GM19397 (cell line): ENCODE measurements around the gene MGAT5B.

Source experiments
- ATAC-seq: cut with Tn5 transposase; IDR thresholded peaks from one replicate; pipeline ENCODE4 v1.9.1; 2021; ENCODE audit warnings: mild to moderate bottlenecking, moderate library complexity; ENCODE audit not compliant: unreplicated experiment

Gene MGAT5B

DNA sequence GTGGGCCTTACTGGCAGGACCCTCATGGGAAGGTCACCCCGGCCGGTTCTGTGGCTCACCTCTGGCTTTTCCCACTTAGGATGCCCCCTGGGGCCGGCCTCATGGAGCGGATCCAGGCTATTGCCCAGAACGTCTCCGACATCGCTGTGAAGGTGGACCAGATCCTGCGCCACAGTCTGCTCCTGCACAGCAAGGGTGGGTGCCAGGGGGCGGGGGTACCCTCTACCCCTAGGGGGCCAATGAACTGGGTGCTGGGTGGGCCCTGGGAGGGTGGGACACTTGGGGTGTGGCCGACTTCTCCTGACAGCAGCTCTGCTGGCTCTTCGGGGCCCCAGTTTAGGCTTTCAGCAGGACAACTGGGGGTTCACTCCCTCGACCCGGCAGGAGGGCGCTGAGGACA is 34.3 kb downstream of the MGAT5B start:
- no peak for ATAC-seq

DNA sequence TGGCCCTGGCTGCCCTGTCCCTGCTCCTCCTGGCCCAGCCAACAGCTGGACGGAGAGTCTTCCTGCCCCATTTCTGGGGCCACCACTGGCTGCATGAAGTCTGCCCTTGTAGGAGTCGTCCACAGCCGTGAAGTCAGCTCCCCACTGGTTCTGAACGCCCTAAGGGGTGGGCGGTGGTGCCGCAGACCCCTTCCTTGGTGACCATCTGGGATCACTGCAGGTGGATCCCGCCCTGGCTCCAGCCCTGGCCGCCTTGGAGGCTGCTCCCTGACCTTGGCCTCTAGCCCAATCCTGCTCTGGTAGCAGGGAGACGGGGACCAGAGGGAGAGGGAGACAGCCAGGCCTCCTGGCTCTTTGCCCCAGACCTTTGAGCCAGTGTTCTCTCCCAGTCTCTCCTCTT is 35.4 kb downstream of the MGAT5B start:
- no peak for ATAC-seq

DNA sequence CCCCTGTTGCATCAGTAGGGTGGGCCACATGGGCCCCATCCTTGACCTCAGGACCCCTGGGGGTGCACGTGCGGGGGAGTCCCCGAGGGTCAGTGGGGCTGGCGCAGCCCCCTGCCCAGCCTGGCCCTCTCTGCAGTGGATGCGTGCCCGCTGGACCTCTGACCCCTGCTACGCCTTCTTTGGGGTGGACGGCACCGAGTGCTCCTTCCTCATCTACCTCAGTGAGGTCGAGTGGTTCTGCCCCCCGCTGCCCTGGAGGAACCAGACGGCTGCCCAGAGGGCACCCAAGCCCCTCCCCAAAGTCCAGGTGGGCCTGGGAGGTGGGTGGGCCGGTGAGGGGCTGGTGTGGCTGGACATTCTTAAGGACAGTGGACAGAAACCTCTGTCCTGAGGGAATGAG is 35.9 kb downstream of the MGAT5B start:
- no peak for ATAC-seq

DNA sequence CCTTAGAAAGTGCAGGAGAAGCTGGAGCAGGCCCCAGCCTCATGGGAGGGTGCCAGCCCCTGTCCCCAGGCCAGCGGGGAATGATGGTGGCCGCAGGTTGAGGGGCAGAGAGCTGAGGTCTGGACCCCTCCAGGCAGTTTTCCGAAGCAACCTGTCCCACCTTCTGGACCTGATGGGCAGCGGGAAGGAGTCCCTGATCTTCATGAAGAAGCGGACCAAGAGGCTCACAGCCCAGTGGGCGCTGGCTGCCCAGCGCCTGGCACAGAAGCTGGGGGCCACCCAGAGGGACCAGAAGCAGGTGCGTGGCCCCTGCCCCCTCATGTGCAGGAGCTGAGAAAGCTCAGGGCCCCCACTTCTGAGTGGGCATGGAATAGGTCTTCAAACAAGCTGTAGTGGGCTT is 36.8 kb downstream of the MGAT5B start:
- no peak for ATAC-seq

DNA sequence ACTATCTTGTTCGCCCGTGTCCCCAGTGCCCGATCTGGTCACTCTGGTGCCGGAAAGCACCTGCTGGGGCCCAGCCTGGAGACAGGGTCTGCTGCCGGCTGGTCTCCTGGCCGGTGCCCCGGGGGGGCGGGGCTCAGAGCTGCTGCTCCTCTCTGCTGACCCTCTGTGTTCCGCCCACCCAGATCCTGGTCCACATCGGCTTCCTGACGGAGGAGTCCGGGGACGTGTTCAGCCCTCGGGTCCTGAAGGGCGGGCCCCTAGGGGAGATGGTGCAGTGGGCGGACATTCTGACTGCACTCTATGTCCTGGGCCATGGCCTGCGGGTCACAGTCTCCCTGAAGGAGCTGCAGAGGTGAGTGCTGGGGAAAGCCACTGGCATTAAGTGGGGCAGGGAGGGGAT is 37.6 kb downstream of the MGAT5B start:
- ATAC-seq = no peak

DNA sequence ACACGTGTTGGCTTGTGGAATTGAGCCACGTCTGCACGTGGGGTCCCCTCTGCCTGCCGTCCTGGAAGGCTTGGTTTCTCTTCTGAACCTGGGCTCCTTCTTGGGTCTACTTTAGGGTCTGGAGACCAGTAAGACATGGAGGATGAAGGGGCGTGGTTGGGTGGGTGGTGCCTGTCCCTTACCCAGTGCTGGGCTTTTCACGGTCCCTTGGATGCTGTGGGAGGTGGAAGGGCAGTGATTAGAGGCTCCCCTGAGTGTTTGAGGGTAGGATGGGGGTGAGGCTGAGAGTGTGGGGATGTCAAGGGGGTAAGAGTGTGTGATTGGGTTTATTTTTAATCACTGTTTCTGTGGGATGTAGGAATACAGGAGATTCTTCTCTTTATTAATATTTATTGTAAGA is 38.3 kb downstream of the MGAT5B start:
- no peak for ATAC-seq

DNA sequence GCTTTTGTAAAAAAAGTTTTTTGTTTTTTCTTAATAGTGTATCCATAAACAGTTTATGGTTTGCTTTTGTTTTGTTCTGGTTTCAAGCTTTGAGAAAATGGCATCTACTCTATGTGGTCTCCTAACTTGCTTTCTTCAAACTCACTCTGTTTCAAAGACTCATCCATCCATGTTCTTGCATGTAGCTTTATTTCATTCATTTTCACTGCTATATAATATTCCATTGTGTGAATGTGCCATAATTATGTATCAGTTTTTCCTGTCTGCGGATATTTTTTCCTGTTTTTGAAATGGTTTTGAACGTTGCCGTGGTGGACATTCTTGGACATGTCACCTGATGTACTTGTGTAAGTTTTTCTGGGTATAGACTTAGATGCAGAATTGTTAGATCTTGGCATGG is 39.1 kb downstream of the MGAT5B start:
- ATAC-seq = no peak

DNA sequence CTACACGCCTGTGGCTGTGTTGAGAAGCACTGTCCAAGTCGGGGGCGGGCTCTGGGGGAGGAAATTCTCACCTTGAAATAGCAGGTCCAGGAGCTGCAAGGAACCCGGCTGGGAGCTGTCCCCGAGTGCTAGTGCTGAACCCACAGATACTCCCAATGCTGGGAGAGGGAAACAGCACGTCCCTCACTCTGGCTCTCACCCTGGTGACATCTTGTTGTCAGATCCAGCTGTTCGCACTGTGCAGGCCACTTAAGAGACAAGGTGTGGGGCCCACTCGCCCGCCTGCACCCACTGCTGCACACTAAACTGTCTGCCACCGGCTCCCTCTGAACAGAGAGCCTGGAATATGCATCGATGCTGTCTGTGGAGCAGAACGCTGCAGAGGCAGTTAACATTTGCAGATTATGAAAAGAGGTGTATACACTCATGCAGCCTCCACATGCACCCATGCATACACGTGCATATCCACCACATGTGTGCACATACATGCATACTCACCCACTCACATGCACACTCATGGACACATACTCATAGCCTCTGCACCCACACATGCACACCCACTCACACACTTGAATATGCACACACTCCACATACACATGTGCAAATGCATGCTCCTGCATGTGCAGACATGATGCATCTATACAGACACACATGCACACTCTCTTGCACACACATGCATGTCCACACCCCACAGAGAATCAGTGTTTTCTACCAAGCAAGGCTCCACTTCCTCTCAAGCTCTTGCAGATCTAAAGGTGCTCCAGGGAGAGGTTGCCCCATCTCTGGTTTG is 42.0 kb downstream of the MGAT5B start:
- ATAC-seq = no peak

DNA sequence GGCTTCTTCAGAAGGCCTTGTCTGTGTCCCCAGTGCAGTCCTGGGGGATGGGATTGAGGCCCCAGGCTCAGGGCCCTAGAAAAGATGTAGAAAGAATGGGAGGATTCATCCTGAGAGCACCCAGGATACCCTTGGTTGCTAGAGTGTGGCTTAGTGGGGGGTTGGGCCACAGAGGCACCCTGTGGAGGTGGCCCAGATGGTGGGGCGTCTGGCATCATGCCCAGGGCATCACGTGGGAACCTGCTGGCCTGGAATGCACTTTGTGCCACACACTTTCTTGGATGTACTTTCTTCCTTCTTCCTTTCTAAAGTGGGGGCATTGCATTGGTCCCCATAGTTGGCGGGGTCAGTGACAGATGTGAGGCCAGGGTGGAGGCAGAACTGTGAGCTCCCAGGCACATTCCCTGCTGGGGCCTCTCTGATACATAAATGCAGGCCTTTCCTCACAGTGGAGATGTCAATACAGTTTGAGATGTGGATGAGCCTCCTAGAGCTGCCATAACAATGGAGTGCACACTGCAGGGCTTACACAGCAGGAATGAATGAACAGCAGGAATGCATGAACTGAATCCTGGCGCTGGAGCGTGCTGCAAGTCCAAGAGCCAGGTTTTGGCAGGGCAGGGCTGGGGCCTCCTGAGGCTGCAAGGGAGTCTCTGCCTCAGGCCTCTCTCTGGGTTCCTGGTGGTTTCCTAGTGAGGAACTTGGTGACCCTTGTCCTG is 43.3 kb downstream of the MGAT5B start:
- ATAC-seq = no peak

DNA sequence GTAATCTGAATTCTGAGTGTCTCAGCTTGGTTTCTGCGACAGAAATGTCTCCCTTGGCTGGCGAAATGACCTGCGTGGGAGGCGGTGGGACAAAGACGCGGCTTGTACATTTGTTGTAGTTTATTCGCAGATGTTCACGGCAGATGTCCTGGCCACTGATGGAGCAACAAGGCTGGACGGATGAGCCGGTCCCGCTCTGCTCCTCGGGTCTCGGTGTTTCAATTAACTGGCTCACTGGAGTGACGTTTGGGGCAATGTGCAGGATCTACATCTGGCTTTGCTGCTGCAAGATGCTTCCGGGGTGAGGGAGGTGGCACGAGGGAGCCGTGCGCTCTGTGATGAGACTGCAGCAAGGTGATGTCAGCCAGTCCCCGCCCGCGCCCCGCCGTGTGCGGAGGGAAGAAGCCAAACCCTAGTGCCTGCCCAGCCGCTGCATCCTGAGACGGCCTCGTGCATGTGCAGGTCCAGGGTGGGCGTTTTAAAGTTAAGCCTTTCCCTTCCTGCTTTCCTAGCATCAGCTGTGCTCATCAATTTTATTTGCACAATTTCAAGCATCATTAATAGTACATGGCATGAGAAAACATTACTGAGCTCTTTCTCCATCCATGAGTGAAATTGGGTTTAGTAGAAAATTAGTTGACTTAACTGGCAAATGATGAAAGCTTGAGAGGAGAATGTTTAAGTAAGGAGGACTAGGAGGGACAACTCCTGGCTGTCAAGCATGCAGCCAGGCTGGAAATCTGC is 44.4 kb downstream of the MGAT5B start:
- ATAC-seq = no peak

DNA sequence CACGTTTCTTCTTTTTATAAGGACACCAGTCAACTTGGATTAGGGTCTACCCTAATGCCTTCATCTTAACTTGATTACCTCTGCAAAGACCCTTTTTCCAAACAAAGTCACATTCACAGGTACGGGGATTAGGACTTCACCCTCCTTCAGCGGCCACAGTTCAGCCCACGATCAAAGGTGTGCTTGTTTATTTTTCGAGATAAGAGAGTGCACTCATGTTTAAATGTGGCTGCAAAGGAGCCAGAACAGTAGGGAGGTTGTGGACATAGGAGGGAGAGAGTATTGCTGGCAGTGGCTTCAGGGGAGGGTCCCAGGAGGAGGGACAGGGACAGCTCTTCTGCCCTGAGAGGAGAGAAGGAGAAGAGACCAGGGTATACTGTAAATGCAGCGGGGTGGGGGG is 46.7 kb downstream of the MGAT5B start:
- no peak for ATAC-seq

DNA sequence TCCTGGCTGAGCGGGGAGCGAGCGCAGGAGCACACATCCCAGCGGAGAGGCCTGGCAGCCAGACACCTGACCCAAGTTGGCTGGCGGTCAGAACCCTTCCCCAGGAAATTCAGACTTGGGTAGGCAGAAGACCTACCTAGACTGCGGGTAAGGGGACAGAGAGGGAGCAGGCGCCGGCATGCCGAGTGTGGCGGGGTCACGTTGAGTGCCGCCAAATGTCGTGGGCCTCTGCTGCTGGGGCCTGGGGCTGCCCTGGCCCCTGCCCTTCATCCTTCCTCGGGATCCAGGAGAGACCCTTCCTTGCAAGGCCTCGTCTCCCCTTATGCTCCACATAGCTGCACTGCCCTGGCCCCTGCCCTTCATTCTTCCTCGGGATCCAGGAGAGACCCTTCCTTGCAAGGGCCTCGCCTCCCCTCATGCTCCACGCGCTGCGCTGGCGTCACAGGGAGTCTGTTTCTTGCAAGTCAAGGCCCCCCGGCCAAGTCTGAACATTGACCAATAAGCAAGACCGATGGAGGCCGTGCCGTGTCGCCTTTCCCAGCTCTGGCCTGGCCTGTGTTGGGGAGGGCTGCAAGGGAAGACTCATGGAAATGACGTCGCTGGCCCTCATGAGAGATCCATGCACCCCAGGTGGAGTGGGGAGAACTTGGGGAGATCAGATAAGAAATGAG is 47.8 kb downstream of the MGAT5B start:
- ATAC-seq = no peak

DNA sequence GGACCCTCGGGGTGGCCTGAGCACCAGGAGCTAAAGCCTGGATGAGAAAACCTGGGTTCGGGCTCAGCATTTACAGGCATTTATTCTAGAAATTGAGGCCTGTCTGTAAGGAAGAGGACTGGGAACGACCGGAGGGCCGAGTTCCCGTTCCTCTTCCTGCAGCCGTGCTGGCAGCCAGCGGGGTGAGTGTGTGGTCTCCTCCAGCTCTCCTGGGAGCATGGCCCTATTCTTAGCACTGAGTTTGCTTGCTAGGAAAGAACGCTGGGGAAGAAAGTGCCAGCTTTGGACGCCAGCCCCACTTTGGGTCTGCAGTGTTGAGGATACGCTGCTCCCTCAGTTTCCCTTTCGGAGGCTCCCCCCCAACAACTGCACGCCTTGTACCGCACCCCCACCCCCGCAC is 49.6 kb downstream of the MGAT5B start:
- ATAC-seq = no peak

DNA sequence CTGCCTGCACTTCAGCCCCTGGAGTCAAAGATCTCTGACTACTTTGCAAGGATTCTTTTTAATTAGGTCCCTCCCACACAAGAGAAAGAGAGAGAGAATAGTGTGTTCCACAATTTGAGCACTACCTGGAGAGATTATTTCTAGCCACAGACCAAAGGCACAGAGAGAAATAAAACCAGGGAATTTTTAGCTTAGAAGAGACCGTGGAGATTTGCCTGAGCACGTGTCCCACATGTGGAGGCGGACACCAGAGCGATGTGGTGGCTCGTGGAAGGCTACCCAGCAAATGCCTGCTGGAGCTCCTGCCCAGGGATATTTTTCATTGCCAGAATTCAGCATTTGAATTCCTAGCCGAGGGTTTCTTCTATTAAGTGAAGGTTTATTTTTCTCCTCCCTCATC is 50.6 kb downstream of the MGAT5B start:
- ATAC-seq = no peak

DNA sequence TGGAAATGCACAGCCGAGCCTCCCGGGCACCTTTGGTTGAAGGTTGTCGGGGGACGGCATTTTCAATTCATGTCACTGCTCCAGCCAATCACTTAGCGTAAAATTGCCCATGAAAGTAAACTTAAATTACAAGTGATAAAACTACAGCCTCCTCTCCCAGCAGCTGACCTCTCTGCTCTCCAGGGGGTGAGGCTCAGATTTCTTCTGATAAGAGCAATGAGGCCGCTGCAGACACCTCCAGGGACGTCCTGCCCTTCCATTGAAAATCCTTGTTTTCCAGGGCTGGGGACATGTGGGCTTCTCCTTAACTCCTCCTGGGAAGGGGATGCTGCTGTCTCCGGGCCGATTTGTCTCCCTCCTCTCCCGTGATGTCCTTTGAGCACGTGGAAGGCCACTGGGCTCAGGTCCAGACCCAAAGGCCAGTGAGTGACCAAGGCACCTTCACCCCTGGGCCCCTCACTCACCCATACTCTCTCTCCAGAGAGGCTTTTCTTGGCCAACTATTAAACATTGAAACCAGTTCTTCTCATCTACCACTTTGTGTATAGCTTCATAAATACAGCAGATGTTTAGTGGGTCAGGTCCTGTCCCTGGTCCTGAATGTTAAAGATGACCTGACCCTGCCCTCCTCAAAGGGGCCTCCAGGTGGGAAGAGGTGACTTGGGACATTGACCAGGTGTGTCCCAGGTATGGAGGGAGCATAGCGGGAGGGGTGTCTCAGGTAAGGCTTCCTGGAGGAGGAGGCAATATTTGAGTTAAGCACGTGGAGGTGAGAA is 52.3 kb downstream of the MGAT5B start:
- no peak for ATAC-seq

DNA sequence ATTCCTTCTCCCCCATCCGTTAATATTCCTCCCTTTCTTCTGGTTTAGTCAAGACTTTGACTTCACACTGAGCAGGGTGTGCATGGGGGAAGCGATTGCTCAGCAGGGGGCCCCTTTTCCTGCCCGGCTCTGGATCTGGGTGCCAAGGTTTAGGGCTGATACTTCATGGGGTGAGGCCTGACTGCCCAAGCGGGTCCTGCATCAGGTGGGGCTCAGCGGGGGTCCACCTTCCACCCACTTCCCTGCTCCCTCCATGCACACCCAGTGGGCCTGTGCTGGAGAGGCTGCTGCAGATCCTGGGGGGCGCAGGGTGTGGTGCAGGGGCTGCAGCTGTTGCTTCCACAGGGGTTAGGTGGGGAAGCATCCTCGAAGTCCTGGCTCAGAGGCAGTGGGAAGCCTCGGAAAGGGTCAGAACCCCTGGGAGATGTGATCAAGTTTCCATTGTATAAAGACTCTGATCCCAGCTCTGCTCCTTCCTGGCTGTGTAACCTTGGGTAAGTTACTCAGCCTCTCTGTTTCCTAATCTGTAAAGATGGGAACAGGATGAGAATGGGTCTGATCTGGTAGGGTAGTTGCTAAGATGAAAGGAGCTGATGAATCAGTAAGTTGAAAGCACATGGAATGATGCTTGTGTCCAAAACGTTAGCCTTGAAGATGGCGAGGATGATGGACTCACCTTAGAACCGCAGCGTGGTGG is 53.3 kb downstream of the MGAT5B start:
- ATAC-seq = no peak

DNA sequence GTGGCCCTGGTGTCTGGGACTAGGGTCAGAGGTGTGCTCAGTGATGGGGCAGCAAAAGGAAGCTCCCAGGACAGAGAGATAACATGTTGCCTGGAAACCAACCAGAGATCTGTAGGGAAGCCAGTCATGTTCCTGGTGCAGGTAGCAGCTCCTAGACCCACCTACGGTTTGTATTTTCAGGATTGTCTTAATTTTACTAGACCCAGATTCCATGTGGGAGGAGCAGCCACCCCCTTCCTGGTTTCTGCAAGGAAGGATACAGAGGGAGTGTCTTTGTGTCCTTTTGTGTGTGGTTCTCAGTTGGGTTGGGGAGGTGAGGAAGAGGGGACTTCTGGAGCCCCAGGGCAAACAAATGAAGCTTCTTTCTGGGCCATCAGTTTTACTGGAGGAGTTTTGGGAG is 53.9 kb downstream of the MGAT5B start:
- no peak for ATAC-seq

DNA sequence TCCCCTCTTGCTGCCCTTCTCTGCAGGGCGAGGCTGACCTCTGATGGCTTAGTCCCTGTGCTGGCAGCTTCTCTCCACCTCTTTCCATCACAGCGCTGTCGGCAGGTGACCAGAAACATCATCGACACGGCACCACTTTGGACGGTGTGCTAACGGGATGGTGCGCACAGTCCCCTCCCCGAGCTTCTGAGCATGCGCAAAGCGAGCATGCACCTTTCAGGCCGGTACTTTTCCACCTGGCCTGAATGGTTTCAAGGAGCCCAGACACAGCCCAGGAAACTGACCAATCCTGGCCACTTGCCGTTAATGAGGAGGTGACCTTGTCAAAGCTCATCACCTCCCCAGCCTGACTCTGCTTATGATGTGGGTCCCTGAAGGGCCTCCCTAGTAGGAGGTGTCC is 54.8 kb downstream of the MGAT5B start:
- ATAC-seq = no peak

DNA sequence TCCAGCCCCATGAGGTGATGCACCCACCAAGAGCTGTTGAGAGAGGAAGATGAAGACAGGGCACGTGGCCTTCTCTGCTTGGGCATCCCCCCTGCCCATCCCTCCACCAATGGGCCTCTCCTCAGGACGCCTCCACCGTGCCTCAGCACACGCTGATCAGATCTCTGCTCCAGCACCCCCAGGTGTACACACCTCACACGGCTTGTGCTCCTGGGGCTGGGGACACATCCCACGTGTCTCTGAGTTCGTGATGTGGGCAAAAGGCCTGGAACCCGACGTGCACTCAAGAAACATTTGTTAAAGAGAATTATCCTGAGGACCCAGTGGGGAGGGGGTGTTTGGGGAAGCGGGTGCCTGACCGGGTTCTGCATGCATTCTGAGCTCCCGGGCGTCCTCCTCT is 55.3 kb downstream of the MGAT5B start:
- no peak for ATAC-seq
